WTC11 (cell line): Measurements from ENCODE around the gene GLG1. TPM values are rescaled to one million over a fixed set of nuclear protein-coding genes. Genes with fewer than 3 reads are reported as not detected.

Experiments
- ATAC-seq: fragments of 200-7000 bp; cut with Tn5 transposase; 2 replicates; pipeline ENCODE4 v1.10.0; 2021; ENCODE audit warnings: mild to moderate bottlenecking, moderate library complexity
- CTCF ChIA-PET: fragments of 300-600 bp; sonication (Branson Sonifier 250); formaldehyde crosslinking; loops from one replicate; lab custom pipeline; 2021; ENCODE audit warnings: antibody characterized with exemption; lab: Charles Lee
- POLR2A ChIA-PET: fragments of 350-600 bp; sonication (Branson Sonifier 250); formaldehyde crosslinking; loops from one replicate; lab custom pipeline; 2021; ENCODE audit warnings: antibody characterized with exemption; lab: Charles Lee
- DNase-seq: peaks from one replicate; pipeline ENCODE4 v3.0.0; 2021; ENCODE audit warnings: low spot score
- H3K27ac Mint-ChIP-seq: 2 replicates; pipeline ENCODE4 v1.8.0; 2021; ENCODE audit warnings: mixed read lengths
- H3K27me3 Mint-ChIP-seq: 2 replicates; pipeline ENCODE4 v1.8.0; 2021; ENCODE audit warnings: low read depth, mild to moderate bottlenecking, moderate library complexity, mixed read lengths
- H3K36me3 Mint-ChIP-seq: 2 replicates; pipeline ENCODE4 v1.8.0; 2021; ENCODE audit warnings: mixed read lengths
- H3K4me1 Mint-ChIP-seq: 2 replicates; pipeline ENCODE4 v1.8.0; 2022; ENCODE audit warnings: mixed read lengths
- H3K4me3 Mint-ChIP-seq: 2 replicates; pipeline ENCODE4 v1.8.0; 2021; ENCODE audit warnings: mild to moderate bottlenecking, moderate library complexity, mixed read lengths
- H3K9me3 Mint-ChIP-seq: 2 replicates; pipeline ENCODE4 v1.8.0; 2021; ENCODE audit warnings: mixed read lengths
- ATF6 ChIP-seq: sonication (generic); formaldehyde crosslinking; IDR thresholded peaks from 2 replicates; pipeline ENCODE4 v1.8.1; 2023; ENCODE audit warnings: mild to moderate bottlenecking, missing genetic modification reagents
- E2F5 ChIP-seq: sonication (generic); formaldehyde crosslinking; IDR thresholded peaks from 2 replicates; pipeline ENCODE4 v1.8.1; 2022; ENCODE audit warnings: mild to moderate bottlenecking, moderate library complexity, missing genetic modification reagents
- GABPB1 ChIP-seq: sonication (generic); formaldehyde crosslinking; IDR thresholded peaks from 2 replicates; pipeline ENCODE4 v1.8.1; 2023; ENCODE audit warnings: mild to moderate bottlenecking, missing genetic modification reagents
- IRF2 ChIP-seq: sonication (generic); formaldehyde crosslinking; IDR thresholded peaks from 2 replicates; pipeline ENCODE4 v1.8.0; 2022; ENCODE audit warnings: low read depth, missing genetic modification reagents, borderline replicate concordance
- KAT7 ChIP-seq: sonication (generic); formaldehyde crosslinking; IDR thresholded peaks from 2 replicates; pipeline ENCODE4 v1.8.1; 2023; ENCODE audit warnings: missing genetic modification reagents, mild to moderate bottlenecking, borderline replicate concordance
- RELA ChIP-seq: sonication (generic); formaldehyde crosslinking; IDR thresholded peaks from 2 replicates; pipeline ENCODE4 v1.8.1; 2022; ENCODE audit warnings: missing genetic modification reagents, mild to moderate bottlenecking, borderline replicate concordance
- SMAD3 ChIP-seq: sonication (generic); formaldehyde crosslinking; IDR thresholded peaks from 2 replicates; pipeline ENCODE4 v1.8.0; 2022; ENCODE audit warnings: missing genetic modification reagents, mild to moderate bottlenecking, borderline replicate concordance
- TCF7 ChIP-seq: sonication (generic); formaldehyde crosslinking; IDR thresholded peaks from 2 replicates; pipeline ENCODE4 v1.8.0; 2022; ENCODE audit warnings: mild to moderate bottlenecking, low read depth, missing genetic modification reagents, moderate library complexity
- TEAD4 ChIP-seq: sonication (generic); formaldehyde crosslinking; IDR thresholded peaks from 2 replicates; pipeline ENCODE4 v1.8.0; 2022; ENCODE audit warnings: mild to moderate bottlenecking, missing genetic modification reagents
- ZNF138 ChIP-seq: sonication (generic); formaldehyde crosslinking; conservative IDR thresholded peaks from 2 replicates; pipeline ENCODE4 v1.8.1; 2022; ENCODE audit warnings: mild to moderate bottlenecking, moderate library complexity, missing genetic modification reagents
- ZNF263 ChIP-seq: sonication (generic); formaldehyde crosslinking; IDR thresholded peaks from 2 replicates; pipeline ENCODE4 v1.8.1; 2022; ENCODE audit warnings: low read depth, mild to moderate bottlenecking, moderate library complexity, missing genetic modification reagents
- ZNF416 ChIP-seq: fragments of 250-450 bp; sonication (Bioruptor Pico); IDR thresholded peaks from 2 replicates; pipeline ENCODE4 v1.9.0; 2021; ENCODE audit warnings: mild to moderate bottlenecking, inconsistent platforms
- total RNA-seq: library from RNA; stranded (reverse); gene quantifications from 3 replicates; pipeline ENCODE4 v1.2.3, GENCODE V29; 2021
- TF ChIP-seq, protein P1 (sequence below): sonication (generic); formaldehyde crosslinking; IDR thresholded peaks from 2 replicates; pipeline ENCODE4 v1.8.1; 2022; ENCODE audit warnings: mild to moderate bottlenecking, missing genetic modification reagents, moderate library complexity, borderline replicate concordance
- TF ChIP-seq, protein P2 (sequence below): sonication (generic); formaldehyde crosslinking; IDR thresholded peaks from 2 replicates; pipeline ENCODE4 v1.8.1; 2022; ENCODE audit warnings: missing genetic modification reagents, borderline replicate concordance
- TF ChIP-seq, protein P3 (sequence below): sonication (generic); formaldehyde crosslinking; conservative IDR thresholded peaks from 2 replicates; pipeline ENCODE4 v1.8.1; 2022; ENCODE audit warnings: mild to moderate bottlenecking, missing genetic modification reagents
- TF ChIP-seq, protein P4 (sequence below): sonication (generic); formaldehyde crosslinking; IDR thresholded peaks from 2 replicates; pipeline ENCODE4 v1.8.0; 2022; ENCODE audit warnings: mild to moderate bottlenecking, missing genetic modification reagents

The GLG1 gene
- total RNA-seq, 1 experiment from 2014 or later = 156 TPM

DNA sequence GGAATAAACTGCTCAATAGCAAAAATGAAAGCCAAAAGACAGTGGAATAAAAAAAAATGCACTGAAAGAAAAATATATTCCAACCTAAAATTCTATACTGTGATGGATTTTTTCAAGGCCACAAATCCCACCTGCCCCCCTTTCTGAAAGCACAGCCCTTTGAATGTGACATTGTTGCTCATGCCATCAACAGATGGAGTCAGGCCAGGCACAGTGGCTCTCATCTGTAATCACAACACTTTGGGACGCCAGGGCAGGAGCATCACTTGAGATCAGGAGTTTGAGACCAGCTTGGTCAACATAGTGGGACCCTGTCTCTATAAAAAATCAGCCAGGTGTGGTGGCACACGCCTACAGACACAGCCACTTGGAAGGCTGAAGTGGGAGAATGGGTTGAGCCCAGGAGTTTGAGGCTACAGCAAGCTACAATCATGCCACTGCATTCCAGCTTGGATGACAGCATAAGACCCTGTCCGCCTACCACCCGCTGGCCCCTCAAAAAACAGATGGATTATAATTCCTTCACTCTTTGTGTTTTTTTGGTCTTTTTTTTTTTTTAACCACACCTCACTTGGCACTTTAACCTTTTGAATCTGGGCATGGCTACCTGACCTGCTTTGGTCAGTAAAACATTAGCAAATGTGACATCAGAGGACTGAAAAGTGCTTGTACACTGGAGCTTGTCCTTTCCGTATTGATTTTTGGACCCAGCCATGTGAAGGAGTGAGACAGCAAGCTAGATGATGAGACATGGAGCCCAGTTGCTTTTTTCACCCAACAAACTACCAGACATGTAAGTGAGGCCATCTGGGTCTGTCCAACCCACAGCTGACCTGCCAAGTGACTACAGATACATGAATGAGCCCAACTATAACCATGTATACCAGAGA is 36.3 kb downstream of the GLG1 start:
- Mint-ChIP-seq H3K27me3 (no peaks in the 10 kb centered on the region), H3K4me1 (peaks cover 35% of the 10 kb centered on the region), H3K4me3 (no peak overlapping the region), H3K9me3 (no peaks in the 10 kb centered on the region), H3K27ac (peak overlapping the region; percentile 71), H3K36me3 (no peaks in the 10 kb centered on the region)
- DNase-seq (no peak), ATAC-seq (no peak)
- CTCF ChIA-PET = no interaction called here
- no peak for TF ChIP-seq TEAD4
- TF ChIP-seq GABPB1 (CRISPR knock-in tag) = peak; percentile 74; the same call in 1 of the 2 replicates
- POLR2A ChIA-PET = no interaction called here

DNA sequence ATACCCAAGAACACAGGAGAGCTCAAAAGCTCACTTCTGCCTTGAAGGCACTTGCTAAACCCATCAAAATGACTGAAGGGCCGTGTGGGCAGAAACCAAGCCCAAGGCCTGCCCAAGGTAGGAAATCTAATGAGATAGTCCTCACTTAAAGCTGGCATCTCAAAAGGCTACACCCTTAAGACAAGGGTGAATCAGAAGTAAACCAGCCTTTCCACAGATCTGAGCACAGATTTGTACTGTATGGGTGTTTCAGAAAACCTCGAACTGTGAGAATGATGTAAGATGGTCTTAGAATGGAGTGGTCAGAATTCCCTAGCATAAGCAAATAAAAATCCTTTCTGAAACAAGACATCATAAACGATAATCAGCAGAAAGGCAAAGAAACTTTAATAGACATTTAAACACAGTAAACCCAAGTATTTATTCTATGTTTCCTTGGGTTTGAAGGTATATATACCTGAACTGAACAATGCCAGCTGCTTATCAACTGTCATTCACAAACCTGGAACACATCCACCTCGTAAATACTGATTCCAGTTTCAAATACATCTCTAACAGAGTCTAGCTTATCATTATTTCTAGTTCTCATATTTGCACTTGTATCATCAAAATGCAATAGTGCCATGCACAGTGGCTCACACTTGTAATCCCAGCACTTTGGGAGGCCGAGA is 37.8 kb downstream of the GLG1 start:
- TF ChIP-seq TCF7 (CRISPR knock-in tag) (no peak), ZNF138 (CRISPR knock-in tag) (no peak), ZNF416 (CRISPR knock-in tag) (no peak), RELA (no peak), E2F5 (CRISPR knock-in tag) (no peak), SMAD3 (CRISPR knock-in tag) (no peak)
- TF ChIP-seq, protein P1, sequence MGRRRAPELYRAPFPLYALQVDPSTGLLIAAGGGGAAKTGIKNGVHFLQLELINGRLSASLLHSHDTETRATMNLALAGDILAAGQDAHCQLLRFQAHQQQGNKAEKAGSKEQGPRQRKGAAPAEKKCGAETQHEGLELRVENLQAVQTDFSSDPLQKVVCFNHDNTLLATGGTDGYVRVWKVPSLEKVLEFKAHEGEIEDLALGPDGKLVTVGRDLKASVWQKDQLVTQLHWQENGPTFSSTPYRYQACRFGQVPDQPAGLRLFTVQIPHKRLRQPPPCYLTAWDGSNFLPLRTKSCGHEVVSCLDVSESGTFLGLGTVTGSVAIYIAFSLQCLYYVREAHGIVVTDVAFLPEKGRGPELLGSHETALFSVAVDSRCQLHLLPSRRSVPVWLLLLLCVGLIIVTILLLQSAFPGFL (CRISPR knock-in tag) = no peak
- TF ChIP-seq, protein P2, sequence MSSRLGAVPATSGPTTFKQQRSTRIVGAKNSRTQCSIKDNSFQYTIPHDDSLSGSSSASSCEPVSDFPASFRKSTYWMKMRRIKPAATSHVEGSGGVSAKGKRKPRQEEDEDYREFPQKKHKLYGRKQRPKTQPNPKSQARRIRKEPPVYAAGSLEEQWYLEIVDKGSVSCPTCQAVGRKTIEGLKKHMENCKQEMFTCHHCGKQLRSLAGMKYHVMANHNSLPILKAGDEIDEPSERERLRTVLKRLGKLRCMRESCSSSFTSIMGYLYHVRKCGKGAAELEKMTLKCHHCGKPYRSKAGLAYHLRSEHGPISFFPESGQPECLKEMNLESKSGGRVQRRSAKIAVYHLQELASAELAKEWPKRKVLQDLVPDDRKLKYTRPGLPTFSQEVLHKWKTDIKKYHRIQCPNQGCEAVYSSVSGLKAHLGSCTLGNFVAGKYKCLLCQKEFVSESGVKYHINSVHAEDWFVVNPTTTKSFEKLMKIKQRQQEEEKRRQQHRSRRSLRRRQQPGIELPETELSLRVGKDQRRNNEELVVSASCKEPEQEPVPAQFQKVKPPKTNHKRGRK (CRISPR knock-in tag) = no peak
- ATAC-seq = no peak

GRCh38 chr16:74567901-74568300 is 39.0 kb downstream of the GLG1 start:
- Mint-ChIP-seq H3K27ac (peak overlapping the region; percentile 77; the same call in 1 of the 2 replicates), H3K9me3 (no peaks in the 10 kb centered on the region), H3K4me3 (no peak overlapping the region), H3K27me3 (no peaks in the 10 kb centered on the region), H3K36me3 (no peaks in the 10 kb centered on the region; the same call in 1 of the 2 replicates), H3K4me1 (peaks cover 32% of the 10 kb centered on the region)
- DNase-seq = no peak
- CTCF ChIA-PET = no interaction called here
- POLR2A ChIA-PET = no interaction called here
- ATAC-seq = no peak
- TF ChIP-seq, protein P3, sequence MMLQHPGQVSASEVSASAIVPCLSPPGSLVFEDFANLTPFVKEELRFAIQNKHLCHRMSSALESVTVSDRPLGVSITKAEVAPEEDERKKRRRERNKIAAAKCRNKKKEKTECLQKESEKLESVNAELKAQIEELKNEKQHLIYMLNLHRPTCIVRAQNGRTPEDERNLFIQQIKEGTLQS (CRISPR knock-in tag) = no peak
- TF ChIP-seq, protein P4, sequence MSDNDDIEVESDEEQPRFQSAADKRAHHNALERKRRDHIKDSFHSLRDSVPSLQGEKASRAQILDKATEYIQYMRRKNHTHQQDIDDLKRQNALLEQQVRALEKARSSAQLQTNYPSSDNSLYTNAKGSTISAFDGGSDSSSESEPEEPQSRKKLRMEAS (CRISPR knock-in tag) = no peak
- TF ChIP-seq ATF6 (no peak), KAT7 (no peak), ZNF263 (no peak), IRF2 (CRISPR knock-in tag) (no peak)

More for the DNA sequence above, 37.8 kb downstream of the GLG1 start:
- peaks cover 37% of the 10 kb centered on the region for H3K4me1 Mint-ChIP-seq
- POLR2A ChIA-PET = no interaction called here
- H3K27ac Mint-ChIP-seq = no peak overlapping the region
- no peaks in the 10 kb centered on the region for H3K9me3 Mint-ChIP-seq
- CTCF ChIA-PET = interaction anchor here (0.7 to 0.9 kb wide), 2 partner anchors 7 to 98 kb away, joined by 3 to 4 read pairs; partner anchors contain the start of gene RFWD3
- no peak overlapping the region for H3K4me3 Mint-ChIP-seq
- H3K27me3 Mint-ChIP-seq = no peaks in the 10 kb centered on the region
- H3K36me3 Mint-ChIP-seq = no peaks in the 10 kb centered on the region
- DNase-seq = no peak
